ENCODE measurements around the gene TAB2. TPM values are rescaled to one million over a fixed set of nuclear protein-coding genes. Genes with fewer than 3 reads are reported as not detected.

TAB2 gene
- total RNA-seq, 1 experiment from 2014 or later, result 55.6 TPM

GRCh38 chr6:149458196-149458595 is 140.7 kb downstream of the TAB2 start:
- POLR2A ChIA-PET, result no interaction called here
- H3K4me3 Mint-ChIP-seq, result no peak overlapping the region
- ATAC-seq, result no peak
- H3K9me3 Mint-ChIP-seq, result no peaks in the 10 kb centered on the region
- H3K27ac Mint-ChIP-seq, result no peak overlapping the region
- peaks cover 5% of the 10 kb centered on the region for H3K27me3 Mint-ChIP-seq (ENCODE audit: low read depth)
- DNase-seq (ENCODE audit: low spot score), result no peak
- H3K4me1 Mint-ChIP-seq, result no peaks in the 10 kb centered on the region
- no peaks in the 10 kb centered on the region for H3K36me3 Mint-ChIP-seq
- TF ChIP-seq NR1H2 (CRISPR knock-in tag; IDR thresholded peaks at IDR 0.05) (no peak), MYBL2 (CRISPR knock-in tag; IDR thresholded peaks at IDR 0.05) (no peak), ATF3 (CRISPR knock-in tag; conservative IDR thresholded peaks at IDR 0.05) (no peak), ZNF425 (CRISPR knock-in tag; conservative IDR thresholded peaks at IDR 0.05) (no peak), FOXJ3 (CRISPR knock-in tag; IDR thresholded peaks at IDR 0.05; ENCODE audit: borderline replicate concordance) (no peak), ATF2 (CRISPR knock-in tag; IDR thresholded peaks at IDR 0.05; ENCODE audit: borderline replicate concordance, low read depth) (no peak), AFF4 (CRISPR knock-in tag; IDR thresholded peaks at IDR 0.05; ENCODE audit: borderline replicate concordance) (no peak), ZNF138 (CRISPR knock-in tag; conservative IDR thresholded peaks at IDR 0.05) (no peak), E2F5 (CRISPR knock-in tag; IDR thresholded peaks at IDR 0.05) (no peak), ZNF396 (CRISPR knock-in tag; IDR thresholded peaks at IDR 0.05; ENCODE audit: borderline replicate concordance) (no peak), SOX15 (CRISPR knock-in tag; IDR thresholded peaks at IDR 0.05) (no peak), JUN (CRISPR knock-in tag; IDR thresholded peaks at IDR 0.05) (no peak)
- TF ChIP-seq, protein P1, sequence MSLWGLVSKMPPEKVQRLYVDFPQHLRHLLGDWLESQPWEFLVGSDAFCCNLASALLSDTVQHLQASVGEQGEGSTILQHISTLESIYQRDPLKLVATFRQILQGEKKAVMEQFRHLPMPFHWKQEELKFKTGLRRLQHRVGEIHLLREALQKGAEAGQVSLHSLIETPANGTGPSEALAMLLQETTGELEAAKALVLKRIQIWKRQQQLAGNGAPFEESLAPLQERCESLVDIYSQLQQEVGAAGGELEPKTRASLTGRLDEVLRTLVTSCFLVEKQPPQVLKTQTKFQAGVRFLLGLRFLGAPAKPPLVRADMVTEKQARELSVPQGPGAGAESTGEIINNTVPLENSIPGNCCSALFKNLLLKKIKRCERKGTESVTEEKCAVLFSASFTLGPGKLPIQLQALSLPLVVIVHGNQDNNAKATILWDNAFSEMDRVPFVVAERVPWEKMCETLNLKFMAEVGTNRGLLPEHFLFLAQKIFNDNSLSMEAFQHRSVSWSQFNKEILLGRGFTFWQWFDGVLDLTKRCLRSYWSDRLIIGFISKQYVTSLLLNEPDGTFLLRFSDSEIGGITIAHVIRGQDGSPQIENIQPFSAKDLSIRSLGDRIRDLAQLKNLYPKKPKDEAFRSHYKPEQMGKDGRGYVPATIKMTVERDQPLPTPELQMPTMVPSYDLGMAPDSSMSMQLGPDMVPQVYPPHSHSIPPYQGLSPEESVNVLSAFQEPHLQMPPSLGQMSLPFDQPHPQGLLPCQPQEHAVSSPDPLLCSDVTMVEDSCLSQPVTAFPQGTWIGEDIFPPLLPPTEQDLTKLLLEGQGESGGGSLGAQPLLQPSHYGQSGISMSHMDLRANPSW (CRISPR knock-in tag; conservative IDR thresholded peaks at IDR 0.05; ENCODE audit: low read depth), result no peak
- TF ChIP-seq, protein P2, sequence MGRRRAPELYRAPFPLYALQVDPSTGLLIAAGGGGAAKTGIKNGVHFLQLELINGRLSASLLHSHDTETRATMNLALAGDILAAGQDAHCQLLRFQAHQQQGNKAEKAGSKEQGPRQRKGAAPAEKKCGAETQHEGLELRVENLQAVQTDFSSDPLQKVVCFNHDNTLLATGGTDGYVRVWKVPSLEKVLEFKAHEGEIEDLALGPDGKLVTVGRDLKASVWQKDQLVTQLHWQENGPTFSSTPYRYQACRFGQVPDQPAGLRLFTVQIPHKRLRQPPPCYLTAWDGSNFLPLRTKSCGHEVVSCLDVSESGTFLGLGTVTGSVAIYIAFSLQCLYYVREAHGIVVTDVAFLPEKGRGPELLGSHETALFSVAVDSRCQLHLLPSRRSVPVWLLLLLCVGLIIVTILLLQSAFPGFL (CRISPR knock-in tag; IDR thresholded peaks at IDR 0.05; ENCODE audit: borderline replicate concordance), result no peak
- TF ChIP-seq, protein P3, sequence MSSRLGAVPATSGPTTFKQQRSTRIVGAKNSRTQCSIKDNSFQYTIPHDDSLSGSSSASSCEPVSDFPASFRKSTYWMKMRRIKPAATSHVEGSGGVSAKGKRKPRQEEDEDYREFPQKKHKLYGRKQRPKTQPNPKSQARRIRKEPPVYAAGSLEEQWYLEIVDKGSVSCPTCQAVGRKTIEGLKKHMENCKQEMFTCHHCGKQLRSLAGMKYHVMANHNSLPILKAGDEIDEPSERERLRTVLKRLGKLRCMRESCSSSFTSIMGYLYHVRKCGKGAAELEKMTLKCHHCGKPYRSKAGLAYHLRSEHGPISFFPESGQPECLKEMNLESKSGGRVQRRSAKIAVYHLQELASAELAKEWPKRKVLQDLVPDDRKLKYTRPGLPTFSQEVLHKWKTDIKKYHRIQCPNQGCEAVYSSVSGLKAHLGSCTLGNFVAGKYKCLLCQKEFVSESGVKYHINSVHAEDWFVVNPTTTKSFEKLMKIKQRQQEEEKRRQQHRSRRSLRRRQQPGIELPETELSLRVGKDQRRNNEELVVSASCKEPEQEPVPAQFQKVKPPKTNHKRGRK (CRISPR knock-in tag; IDR thresholded peaks at IDR 0.05; ENCODE audit: borderline replicate concordance), result no peak
- TF ChIP-seq, protein P4, sequence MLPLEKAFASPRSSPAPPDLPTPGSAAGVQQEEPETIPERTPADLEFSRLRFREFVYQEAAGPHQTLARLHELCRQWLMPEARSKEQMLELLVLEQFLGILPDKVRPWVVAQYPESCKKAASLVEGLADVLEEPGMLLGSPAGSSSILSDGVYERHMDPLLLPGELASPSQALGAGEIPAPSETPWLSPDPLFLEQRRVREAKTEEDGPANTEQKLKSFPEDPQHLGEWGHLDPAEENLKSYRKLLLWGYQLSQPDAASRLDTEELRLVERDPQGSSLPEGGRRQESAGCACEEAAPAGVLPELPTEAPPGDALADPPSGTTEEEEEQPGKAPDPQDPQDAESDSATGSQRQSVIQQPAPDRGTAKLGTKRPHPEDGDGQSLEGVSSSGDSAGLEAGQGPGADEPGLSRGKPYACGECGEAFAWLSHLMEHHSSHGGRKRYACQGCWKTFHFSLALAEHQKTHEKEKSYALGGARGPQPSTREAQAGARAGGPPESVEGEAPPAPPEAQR (CRISPR knock-in tag; IDR thresholded peaks at IDR 0.05), result no peak
- CTCF ChIA-PET, result interaction anchor here (1.4 kb wide), 1 partner anchor 26 kb away, joined by 4 read pairs; no protein-coding TSS in a partner anchor

All from WTC11 (cell line).